Activated CD4-positive, CD25-positive, alpha-beta regulatory T cell treated with anti-CD3 and anti-CD28 coated beads, Interleukin-2, amount 50 U/mL, for 24 hours (primary cell): ENCODE data around the gene WDR38.
"Not testable (repeated sequence)": the region's sequence is repeated elsewhere in the genome, so short reads cannot be mapped to it uniquely, and the experiment has no call there.

Source experiments
- ATAC-seq, 2 donors: fragments of 150-1000 bp; cut with Tn5 transposase; one replicate each; pipeline ENCODE4 v1.10.0; 2021; ENCODE audit warnings: mild to moderate bottlenecking in 1 of 2, moderate library complexity in 1 of 2

Gene WDR38

GRCh38 chr9:124834591-124834990, 18.7 kb upstream of the WDR38 start:
- ATAC-seq = peak; percentile 51 to 53

- no peak for ATAC-seq
These were observed 18.2 kb upstream of the WDR38 start for GRCh38 chr9:124835026-124835557.

- ATAC-seq = not testable (repeated sequence)
These were observed 15.1 kb upstream of the WDR38 start for GRCh38 chr9:124838132-124838531.

- not testable (repeated sequence) for ATAC-seq
These were observed 14.5 kb upstream of the WDR38 start for GRCh38 chr9:124838567-124839275.

- ATAC-seq = no peak
These were observed 13.5 kb upstream of the WDR38 start for GRCh38 chr9:124839612-124840299.

GRCh38 chr9:124840300-124840833, 12.9 kb upstream of the WDR38 start:
- ATAC-seq = no peak

- ATAC-seq = no peak
These were observed 12.0 kb upstream of the WDR38 start for GRCh38 chr9:124841075-124841821.

GRCh38 chr9:124843456-124844034, 9.7 kb upstream of the WDR38 start:
- no peak for ATAC-seq

- no peak for ATAC-seq
These were observed 9.0 kb upstream of the WDR38 start for GRCh38 chr9:124844291-124844690.

- ATAC-seq = not testable (repeated sequence)
These were observed 6.8 kb upstream of the WDR38 start for GRCh38 chr9:124846467-124846866.

- ATAC-seq = no peak
These were observed 6.3 kb upstream of the WDR38 start for GRCh38 chr9:124846969-124847368.

- no peak for ATAC-seq
These were observed 3.5 kb upstream of the WDR38 start for GRCh38 chr9:124849801-124850200.

- ATAC-seq = no peak
These were observed 985 bp upstream of the WDR38 start for GRCh38 chr9:124852121-124852828.

- no peak for ATAC-seq
These were observed 414 bp downstream of the WDR38 start for GRCh38 chr9:124853605-124854143.

GRCh38 chr9:124854161-124854560, 901 bp downstream of the WDR38 start:
- no peak for ATAC-seq

GRCh38 chr9:124854822-124855221, 1.6 kb downstream of the WDR38 start:
- ATAC-seq = no peak

GRCh38 chr9:124855566-124855943, 2.3 kb downstream of the WDR38 start:
- ATAC-seq = no peak

GRCh38 chr9:124855944-124856765, 2.9 kb downstream of the WDR38 start:
- peak in 1 of 2 donors; percentile 4 for ATAC-seq

- ATAC-seq = no peak
These were observed 4.4 kb downstream of the WDR38 start for GRCh38 chr9:124857533-124858162.

GRCh38 chr9:124858330-124859046, 5.2 kb downstream of the WDR38 start:
- no peak for ATAC-seq
